ENCODE measurements around the gene FAM135A.
"Not testable (repeated sequence)": the region's sequence is repeated elsewhere in the genome, so short reads cannot be mapped to it uniquely, and the experiment has no call there.

Gene FAM135A

DNA sequence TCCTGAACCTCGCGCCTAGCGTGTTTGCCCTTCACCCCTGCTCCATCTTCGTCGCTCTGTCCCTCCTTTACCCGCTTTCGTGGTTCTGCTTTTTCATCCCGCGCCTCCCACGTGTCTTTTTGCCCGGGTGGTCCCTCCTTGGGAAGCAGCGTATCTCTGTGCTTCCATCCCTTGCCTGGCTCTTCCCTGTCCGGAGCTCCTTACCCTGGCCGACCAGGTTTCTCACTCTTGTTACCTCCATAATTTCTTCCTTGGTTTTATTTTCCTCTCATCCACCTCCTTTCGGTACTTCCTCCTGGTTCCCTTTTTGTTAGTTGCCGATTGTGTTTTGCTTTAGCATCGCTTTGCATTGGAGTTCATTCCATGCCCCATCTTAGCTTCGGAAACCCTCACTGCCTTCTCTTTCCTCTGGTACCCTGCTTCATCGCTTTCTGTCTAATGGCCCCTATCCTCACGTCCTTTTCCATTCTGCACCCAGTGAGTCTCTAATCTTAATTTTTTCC, 735 bp downstream of the FAM135A start:
- H3K27me3 Mint-ChIP-seq = peaks cover 6% of the 10 kb centered on the region
- ATAC-seq = no peak
- no peak for DNase-seq
- H3K9me3 Mint-ChIP-seq = no peaks in the 10 kb centered on the region
- peak overlapping the region; percentile 99 for H3K4me3 Mint-ChIP-seq
- peak overlapping the region; percentile 89 for H3K27ac Mint-ChIP-seq
- peaks cover 24% of the 10 kb centered on the region for H3K4me1 Mint-ChIP-seq
- H3K36me3 Mint-ChIP-seq (ENCODE audit: low read depth) = peaks cover 7% of the 10 kb centered on the region

DNA sequence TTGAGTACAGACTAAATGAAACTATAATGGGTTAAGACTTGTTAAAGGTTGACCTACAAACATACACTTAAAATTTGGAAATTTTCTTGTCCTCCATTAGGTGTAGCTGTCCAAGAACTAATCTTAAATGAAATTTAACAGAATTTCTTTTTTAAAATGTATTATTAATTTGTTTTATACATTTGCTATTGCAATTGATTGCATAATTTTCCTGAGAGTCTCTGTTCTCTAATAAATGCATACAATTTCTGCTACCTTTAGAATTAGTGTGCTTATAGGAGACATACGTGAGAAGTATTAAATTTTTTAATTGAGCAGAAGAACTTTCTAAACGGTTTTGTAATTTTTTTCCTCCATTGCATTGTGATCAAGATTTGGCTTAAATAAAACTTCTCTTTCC, 1.5 kb downstream of the FAM135A start:
- DNase-seq (no peak), ATAC-seq (no peak)
- Mint-ChIP-seq H3K4me1 (peaks cover 24% of the 10 kb centered on the region), H3K27ac (no peak overlapping the region), H3K9me3 (no peaks in the 10 kb centered on the region), H3K27me3 (peaks cover 3% of the 10 kb centered on the region), H3K4me3 (peak overlapping the region; percentile 99), H3K36me3 (ENCODE audit: low read depth) (peaks cover 10% of the 10 kb centered on the region)

DNA sequence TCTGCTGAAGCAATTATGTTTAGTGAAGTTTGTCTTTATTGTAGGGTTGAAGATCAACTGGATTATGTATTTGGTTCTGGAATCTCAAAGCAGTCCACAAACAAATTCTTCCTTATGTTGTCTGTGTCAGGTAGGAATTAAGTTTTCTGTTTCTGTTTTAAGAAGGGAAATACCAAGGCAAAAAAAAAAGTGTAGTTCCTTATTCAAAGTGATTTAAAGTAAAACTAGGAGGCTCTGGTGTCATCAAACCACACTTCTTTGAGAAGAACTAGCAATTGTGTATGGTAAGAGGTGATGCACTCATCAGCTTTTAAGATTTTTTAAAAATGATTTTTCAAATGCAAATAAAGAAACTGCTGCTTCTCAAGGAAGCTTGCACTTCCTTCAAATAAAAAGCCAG, 1.9 kb downstream of the FAM135A start:
- H3K4me3 Mint-ChIP-seq = peak overlapping the region; percentile 46
- peaks cover 3% of the 10 kb centered on the region for H3K27me3 Mint-ChIP-seq
- no peak for ATAC-seq
- no peaks in the 10 kb centered on the region for H3K9me3 Mint-ChIP-seq
- no peak for DNase-seq
- H3K27ac Mint-ChIP-seq = no peak overlapping the region
- H3K36me3 Mint-ChIP-seq (ENCODE audit: low read depth) = peaks cover 10% of the 10 kb centered on the region
- H3K4me1 Mint-ChIP-seq = peaks cover 24% of the 10 kb centered on the region

DNA sequence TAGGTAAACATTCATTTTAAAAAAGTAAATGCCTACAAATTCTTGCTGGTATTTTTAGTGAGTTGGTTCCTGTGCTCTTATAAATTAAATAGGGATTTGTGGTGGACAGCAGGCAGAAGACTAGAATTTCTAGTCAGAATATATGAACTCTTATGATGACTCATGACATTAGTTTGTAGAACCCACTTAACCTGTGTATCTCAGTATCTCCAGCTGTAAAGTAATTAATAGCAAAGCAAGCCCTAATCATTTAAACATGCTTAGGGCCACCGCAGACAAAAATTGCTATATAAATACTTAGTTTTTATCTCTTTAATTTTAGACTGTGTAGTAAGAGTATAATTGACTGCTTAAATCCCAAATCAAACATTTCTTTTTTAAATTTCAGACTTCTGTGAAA, 2.4 kb downstream of the FAM135A start:
- Mint-ChIP-seq H3K4me1 (peaks cover 24% of the 10 kb centered on the region), H3K9me3 (no peaks in the 10 kb centered on the region), H3K27ac (no peak overlapping the region), H3K36me3 (ENCODE audit: low read depth) (peaks cover 10% of the 10 kb centered on the region), H3K4me3 (no peak overlapping the region), H3K27me3 (peaks cover 3% of the 10 kb centered on the region)
- DNase-seq (no peak), ATAC-seq (no peak)

DNA sequence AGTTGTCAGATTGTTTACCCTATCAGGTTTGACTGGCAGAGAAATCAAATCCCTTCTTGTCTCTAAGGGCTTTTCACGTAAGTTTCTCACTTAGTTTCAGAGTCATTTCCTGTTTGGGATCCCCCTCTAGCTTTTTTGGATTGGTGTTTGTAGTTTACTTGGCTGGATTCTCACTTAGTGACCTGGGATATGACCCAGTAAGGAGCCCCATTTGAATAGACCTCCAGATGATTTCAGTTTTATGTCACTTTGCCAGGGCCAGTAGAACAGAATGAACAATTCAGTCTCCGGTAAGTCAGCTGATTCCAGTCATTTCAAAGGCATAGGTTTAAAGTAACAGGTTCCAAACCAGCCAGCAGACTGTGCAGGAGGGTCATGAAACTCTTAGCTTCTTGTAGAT, 8.2 kb downstream of the FAM135A start:
- ATAC-seq = no peak

DNA sequence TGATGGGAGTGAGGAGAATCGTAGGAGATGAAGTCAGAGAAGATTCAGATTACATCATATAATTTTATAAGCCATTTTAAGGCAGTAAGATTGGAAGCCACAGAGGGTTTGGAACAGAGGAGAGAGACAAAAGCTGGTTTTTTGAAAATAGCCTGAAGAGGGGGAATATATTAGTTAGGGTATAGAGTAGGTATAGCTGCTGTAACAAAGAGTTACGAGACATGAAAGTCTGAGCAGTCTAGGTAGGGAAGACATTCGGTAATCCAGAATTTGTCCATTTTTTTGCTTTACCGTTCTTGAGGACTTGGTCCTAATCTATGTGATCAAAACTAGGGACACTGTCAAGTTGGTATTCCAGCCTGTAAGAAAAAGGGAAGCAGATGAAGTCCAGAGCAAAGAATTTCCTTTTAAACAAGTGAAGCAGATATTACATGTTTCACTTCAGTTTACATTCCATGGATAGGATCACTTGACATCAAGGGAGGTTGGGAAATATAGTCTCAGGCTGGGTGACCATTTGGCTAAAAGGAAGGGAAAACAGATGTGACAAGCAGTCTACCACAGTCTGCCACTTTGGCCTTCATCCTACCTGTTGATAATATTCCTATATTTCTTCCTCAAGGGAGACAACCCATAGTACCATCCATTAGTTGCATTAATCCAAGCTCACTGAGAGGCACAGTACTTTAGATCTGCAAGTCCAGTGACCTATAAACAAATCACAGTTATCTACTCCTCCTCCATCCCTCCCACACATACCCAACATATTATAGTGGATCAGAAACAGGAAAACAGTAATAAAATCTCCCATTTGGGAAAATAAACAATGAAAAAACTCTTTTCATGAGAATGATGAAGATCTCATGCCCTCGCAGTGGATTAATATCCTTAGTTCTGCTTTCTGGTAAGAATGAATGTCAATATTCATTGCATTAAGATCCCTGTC, 10.2 kb downstream of the FAM135A start:
- Mint-ChIP-seq H3K9me3 (no peaks in the 10 kb centered on the region), H3K36me3 (ENCODE audit: low read depth) (peaks cover 6% of the 10 kb centered on the region), H3K27me3 (no peaks in the 10 kb centered on the region), H3K27ac (no peak overlapping the region), H3K4me3 (no peak overlapping the region), H3K4me1 (no peaks in the 10 kb centered on the region)
- DNase-seq (no peak), ATAC-seq (no peak)

More for the DNA sequence above, 8.2 kb downstream of the FAM135A start:
- H3K36me3 Mint-ChIP-seq (ENCODE audit: low read depth) = peaks cover 9% of the 10 kb centered on the region
- no peak overlapping the region for H3K27ac Mint-ChIP-seq
- no peaks in the 10 kb centered on the region for H3K9me3 Mint-ChIP-seq
- no peaks in the 10 kb centered on the region for H3K27me3 Mint-ChIP-seq
- H3K4me1 Mint-ChIP-seq = no peaks in the 10 kb centered on the region
- DNase-seq = no peak
- no peak overlapping the region for H3K4me3 Mint-ChIP-seq

DNA sequence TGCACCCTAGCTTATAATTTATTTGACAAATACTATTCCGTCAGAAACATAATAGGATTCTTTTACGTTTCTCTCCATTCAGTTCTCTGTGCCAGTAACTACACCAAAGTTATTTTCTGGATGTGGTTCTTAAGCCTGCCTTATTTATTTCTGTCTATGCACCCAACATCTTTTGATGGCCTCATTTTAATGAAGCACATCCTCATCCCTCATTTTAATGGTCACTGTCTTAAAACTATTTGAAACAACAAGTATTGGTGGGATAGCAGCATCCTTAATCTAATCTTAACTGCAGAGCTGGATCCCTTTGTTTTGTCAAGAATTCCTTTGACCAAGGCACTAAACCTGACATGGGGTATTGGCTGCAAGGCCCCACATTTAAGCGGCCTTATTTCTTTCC, 11.0 kb downstream of the FAM135A start:
- no peak for DNase-seq
- H3K36me3 Mint-ChIP-seq (ENCODE audit: low read depth) = peaks cover 9% of the 10 kb centered on the region
- no peaks in the 10 kb centered on the region for H3K27me3 Mint-ChIP-seq
- no peak for ATAC-seq
- H3K4me3 Mint-ChIP-seq = no peak overlapping the region
- no peaks in the 10 kb centered on the region for H3K4me1 Mint-ChIP-seq
- H3K9me3 Mint-ChIP-seq = no peaks in the 10 kb centered on the region
- H3K27ac Mint-ChIP-seq = no peak overlapping the region

DNA sequence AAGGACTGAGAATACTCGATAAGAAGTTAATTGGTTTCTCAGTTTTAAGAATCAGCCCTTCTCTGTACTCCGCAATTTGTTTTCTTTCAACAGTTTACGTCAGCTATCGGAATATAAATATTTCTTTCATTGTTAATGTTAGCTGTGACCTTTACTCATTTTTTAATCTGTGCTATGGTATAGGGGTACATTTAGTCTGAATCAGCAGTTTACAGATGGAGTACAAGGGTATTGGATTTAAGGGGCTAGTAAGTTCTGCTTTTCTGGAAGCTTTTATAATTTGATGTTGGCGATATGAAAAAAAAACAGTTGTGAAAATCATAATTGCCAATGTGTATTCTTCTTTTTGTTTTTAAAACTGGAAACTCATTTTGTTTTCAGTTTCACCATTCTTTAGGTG, 23.0 kb downstream of the FAM135A start:
- no peak overlapping the region for H3K27ac Mint-ChIP-seq
- H3K4me1 Mint-ChIP-seq = no peaks in the 10 kb centered on the region
- DNase-seq (no peak), ATAC-seq (no peak)
- H3K9me3 Mint-ChIP-seq = no peaks in the 10 kb centered on the region
- no peak overlapping the region for H3K4me3 Mint-ChIP-seq
- no peaks in the 10 kb centered on the region for H3K27me3 Mint-ChIP-seq
- peaks cover 22% of the 10 kb centered on the region for H3K36me3 Mint-ChIP-seq (ENCODE audit: low read depth)

DNA sequence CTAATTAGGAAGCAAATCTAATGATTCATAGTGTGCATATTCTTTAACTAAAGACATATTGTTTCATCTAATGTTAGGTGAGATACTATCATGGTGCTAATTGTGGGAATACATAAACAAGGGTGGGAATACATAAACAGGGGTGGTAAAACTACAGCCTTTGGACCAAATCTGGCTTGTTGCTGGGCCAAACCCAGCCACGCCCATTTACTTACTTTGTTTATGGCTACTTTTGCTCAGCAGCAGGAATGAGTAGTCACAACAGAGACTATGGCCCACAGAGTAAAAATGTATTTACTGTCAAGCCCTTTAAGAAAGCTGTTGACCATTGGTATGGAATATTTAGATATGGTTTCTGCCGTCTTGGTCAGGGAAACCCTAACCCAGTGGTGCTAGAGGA, 31.7 kb downstream of the FAM135A start:
- Mint-ChIP-seq H3K27me3 (no peaks in the 10 kb centered on the region), H3K9me3 (peaks cover 16% of the 10 kb centered on the region), H3K36me3 (ENCODE audit: low read depth) (peaks cover 38% of the 10 kb centered on the region), H3K27ac (no peak overlapping the region), H3K4me1 (no peaks in the 10 kb centered on the region), H3K4me3 (no peak overlapping the region)
- no peak for ATAC-seq
- no peak for DNase-seq

DNA sequence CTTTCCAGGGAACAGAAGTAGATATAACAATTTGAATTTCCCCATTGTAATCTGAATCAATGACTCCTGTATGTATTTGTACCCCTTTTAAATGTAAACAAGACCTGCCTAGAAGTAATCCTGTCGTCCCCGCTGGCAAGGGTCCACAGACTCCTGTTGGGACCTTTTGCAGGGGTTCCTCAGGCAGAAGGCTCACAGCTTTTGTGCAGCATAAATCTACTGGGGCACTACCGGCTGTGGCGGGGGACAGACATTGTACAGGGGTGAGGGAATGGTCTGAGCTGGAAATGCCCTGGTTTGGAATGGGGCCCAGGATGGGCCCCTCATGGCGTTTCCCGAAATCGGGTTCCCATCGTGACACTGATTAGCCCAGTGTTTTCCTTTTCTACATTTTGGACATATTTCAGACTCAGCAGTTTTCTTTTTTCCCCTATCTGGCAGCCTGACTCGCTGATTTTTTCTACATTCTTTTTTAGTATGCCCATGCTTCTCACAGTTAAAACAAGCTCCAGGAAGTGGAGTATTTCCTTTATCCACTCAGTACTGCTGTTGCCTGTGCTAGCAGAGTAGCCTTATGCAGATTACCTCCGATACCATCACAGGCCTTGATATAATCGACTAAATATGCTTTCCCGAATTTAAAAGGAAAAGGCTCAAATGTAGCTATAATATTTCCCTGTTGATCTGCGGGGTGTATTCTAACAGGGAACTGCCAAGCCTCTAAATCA, 34.2 kb downstream of the FAM135A start:
- not testable (repeated sequence) for H3K4me3 Mint-ChIP-seq, ATAC-seq, H3K27me3 Mint-ChIP-seq, H3K27ac Mint-ChIP-seq, DNase-seq, H3K4me1 Mint-ChIP-seq
- H3K36me3 Mint-ChIP-seq (ENCODE audit: low read depth) = peaks cover 42% of the 10 kb centered on the region
- H3K9me3 Mint-ChIP-seq = peaks cover 20% of the 10 kb centered on the region

DNA sequence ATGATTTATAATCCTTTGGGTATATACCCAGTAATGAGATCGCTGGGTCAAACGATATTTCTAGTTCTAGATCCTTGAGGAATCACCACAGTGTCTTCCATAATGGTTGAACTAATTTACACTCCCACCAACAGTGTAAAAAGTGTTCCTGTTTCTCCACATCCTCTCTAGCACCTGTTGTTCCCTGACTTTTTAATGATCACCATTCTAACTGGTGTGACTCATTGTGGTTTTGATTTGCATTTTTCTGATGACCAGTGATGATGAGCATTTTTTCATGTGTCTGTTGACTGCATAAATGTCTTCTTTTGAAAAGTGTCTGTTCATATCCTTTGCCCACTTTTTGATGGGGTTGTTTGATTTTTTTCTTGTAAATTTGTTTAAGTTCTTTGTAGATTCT, 40.6 kb downstream of the FAM135A start:
- H3K4me3 Mint-ChIP-seq, ATAC-seq, H3K27ac Mint-ChIP-seq, DNase-seq, H3K4me1 Mint-ChIP-seq, H3K27me3 Mint-ChIP-seq: not testable (repeated sequence)
- peaks cover 30% of the 10 kb centered on the region for H3K36me3 Mint-ChIP-seq (ENCODE audit: low read depth)
- peaks cover 11% of the 10 kb centered on the region for H3K9me3 Mint-ChIP-seq

DNA sequence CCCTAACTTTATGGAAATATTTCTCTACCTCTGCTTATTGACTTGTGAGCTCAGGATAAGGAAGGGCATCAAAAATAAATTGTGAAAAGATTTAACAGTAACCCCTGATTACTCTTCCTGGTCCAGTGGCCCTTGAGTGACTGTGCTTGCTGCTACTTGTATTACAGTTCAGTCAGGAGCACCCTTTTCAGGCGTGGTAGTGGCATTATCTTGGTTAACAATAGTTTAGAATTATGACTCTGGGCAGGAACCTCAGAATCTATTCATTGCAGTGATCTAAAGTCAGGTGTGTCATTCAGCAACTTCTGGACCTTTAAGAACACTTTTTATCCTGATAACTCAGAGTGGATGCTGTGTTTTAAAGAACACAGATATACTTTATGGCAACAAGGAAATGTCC, 43.4 kb downstream of the FAM135A start:
- ATAC-seq = no peak
- no peak for DNase-seq
- peaks cover 28% of the 10 kb centered on the region for H3K36me3 Mint-ChIP-seq (ENCODE audit: low read depth)
- H3K4me3 Mint-ChIP-seq = no peak overlapping the region
- H3K27me3 Mint-ChIP-seq = no peaks in the 10 kb centered on the region
- peaks cover 7% of the 10 kb centered on the region for H3K9me3 Mint-ChIP-seq
- no peak overlapping the region for H3K27ac Mint-ChIP-seq
- H3K4me1 Mint-ChIP-seq = peaks cover 3% of the 10 kb centered on the region

DNA sequence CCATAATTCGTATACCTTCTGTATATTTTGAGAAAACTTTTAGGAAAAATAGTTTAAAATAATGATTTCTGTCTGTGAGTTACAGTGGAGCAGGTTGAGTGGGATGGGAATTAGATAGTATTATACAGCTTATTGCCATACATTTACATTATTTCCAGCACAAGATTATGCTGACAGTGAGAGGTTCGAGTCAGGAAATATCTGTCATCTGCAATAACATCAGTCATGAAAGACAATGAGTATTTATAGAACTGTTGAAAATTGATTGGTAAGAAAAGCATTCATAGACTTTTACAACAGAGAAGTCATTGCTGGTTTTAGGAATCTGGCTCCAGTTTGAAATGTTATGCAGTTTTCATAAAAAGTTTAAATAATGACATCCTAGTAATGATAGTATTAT, 45.9 kb downstream of the FAM135A start:
- H3K9me3 Mint-ChIP-seq = no peaks in the 10 kb centered on the region
- no peak overlapping the region for H3K27ac Mint-ChIP-seq
- H3K4me1 Mint-ChIP-seq = no peaks in the 10 kb centered on the region

DNA sequence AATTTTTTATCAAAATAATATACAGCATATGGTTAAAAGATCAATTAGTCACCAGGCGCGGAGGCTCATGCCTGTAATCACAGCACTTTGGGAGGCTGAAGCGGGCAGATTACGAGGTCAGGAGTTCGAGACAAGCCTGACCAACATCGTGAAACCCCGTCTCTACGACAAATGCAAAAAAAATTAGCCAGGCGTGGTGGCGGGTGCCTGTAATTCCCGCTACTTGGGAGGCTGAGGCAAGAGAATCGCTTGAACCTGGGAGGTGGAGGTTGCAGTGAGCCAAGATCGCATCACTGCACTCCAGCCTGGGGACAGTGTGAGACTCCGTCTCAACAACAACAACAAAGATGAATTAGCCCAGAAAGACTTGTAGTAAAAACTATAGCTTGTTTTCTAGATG, 46.4 kb downstream of the FAM135A start:
- not testable (repeated sequence) for ATAC-seq, H3K4me3 Mint-ChIP-seq, H3K27ac Mint-ChIP-seq, H3K9me3 Mint-ChIP-seq, H3K27me3 Mint-ChIP-seq, H3K4me1 Mint-ChIP-seq, DNase-seq
- H3K36me3 Mint-ChIP-seq (ENCODE audit: low read depth) = peaks cover 18% of the 10 kb centered on the region

More for the DNA sequence above, 45.9 kb downstream of the FAM135A start:
- no peaks in the 10 kb centered on the region for H3K27me3 Mint-ChIP-seq
- DNase-seq = no peak
- ATAC-seq = no peak
- no peak overlapping the region for H3K4me3 Mint-ChIP-seq
- peaks cover 21% of the 10 kb centered on the region for H3K36me3 Mint-ChIP-seq (ENCODE audit: low read depth)

DNA sequence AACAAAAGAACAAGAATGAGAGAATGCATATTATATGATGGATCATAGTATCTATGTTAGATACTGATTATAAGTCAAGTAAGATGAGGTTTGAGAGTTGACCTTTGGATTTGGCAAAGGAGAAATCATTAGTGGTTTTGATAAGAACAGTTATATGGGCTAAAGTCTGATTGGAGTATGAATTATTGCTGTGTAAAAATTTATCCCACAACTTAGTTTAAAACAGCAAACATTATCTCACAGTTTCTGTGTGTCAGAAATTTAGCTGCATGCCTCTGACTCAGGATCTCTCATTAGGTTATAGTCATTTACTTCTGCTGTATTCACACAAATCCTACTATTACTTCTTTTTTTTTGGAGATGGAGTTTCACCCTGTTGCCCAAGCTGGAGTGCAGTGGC, 56.7 kb downstream of the FAM135A start:
- no peak overlapping the region for H3K4me3 Mint-ChIP-seq
- H3K9me3 Mint-ChIP-seq = peaks cover 3% of the 10 kb centered on the region
- H3K27me3 Mint-ChIP-seq = no peaks in the 10 kb centered on the region
- no peaks in the 10 kb centered on the region for H3K4me1 Mint-ChIP-seq
- DNase-seq (no peak), ATAC-seq (no peak)
- H3K27ac Mint-ChIP-seq = no peak overlapping the region
- H3K36me3 Mint-ChIP-seq (ENCODE audit: low read depth) = peaks cover 26% of the 10 kb centered on the region
